ENCODE measurements around the gene ABHD15.

ABHD15 gene

DNA sequence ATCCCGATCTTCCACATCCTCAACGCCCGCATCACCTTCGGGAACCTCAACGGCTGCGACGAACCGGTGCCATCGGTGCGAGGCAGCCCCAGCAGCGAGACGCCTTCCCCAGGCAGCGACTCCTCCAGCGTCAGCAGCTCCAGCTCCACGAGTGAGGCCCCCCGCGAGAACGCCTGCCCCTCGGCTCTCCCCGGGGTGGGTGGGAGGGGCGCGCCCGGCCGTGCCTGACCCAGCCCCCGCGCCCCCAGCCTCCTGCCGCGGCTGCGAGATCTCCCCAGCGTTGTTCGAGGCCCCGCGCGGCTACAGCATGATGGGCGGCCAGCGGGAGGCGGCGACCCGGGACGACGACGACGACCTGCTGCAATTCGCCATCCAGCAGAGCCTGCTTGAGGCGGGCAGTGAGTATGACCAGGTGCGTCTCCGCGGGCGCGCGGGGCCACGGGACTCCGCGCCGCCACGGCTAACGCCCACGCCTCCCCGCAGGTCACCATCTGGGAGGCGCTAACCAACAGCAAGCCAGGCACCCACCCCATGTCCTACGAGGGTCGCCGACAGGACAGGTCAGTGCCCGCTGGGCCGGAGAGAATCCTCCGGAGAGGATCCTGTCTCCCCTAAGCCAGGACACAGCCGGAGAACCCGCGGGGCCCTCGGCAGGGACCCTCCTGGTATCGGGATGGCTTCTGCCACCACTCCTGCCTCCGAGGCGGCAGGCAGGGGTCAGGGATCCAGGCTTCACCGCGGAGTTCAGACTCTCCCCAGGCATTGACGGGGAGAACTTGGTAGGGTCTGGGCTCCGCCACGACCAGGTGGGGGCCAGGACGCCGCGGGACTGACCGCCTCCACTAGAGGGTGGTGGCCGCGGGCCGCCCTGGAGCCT lies 45.8 kb upstream of the ABHD15 start:
- DNase-seq (ENCODE audit: low spot score), result peak; percentile 41
- TF ChIP-seq, protein P1, sequence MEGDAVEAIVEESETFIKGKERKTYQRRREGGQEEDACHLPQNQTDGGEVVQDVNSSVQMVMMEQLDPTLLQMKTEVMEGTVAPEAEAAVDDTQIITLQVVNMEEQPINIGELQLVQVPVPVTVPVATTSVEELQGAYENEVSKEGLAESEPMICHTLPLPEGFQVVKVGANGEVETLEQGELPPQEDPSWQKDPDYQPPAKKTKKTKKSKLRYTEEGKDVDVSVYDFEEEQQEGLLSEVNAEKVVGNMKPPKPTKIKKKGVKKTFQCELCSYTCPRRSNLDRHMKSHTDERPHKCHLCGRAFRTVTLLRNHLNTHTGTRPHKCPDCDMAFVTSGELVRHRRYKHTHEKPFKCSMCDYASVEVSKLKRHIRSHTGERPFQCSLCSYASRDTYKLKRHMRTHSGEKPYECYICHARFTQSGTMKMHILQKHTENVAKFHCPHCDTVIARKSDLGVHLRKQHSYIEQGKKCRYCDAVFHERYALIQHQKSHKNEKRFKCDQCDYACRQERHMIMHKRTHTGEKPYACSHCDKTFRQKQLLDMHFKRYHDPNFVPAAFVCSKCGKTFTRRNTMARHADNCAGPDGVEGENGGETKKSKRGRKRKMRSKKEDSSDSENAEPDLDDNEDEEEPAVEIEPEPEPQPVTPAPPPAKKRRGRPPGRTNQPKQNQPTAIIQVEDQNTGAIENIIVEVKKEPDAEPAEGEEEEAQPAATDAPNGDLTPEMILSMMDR (IDR thresholded peaks at IDR 0.05; ENCODE audit: extremely low read depth, missing control alignments), result no peak

DNA sequence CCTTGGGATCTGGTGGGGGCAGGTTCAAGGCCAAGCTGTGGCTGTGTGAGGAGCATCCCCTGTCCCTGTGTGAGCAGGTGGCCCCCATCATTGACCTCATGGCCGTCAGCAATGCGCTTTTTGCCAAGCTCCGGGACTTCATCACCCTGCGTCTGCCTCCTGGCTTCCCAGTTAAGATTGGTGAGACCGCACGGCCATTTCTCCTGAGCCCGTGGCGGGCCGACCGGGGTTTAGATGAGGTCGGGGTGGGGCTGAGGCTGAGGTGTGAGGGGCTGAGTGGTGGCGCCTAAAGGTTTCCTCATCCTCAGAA lies 45.2 kb upstream of the ABHD15 start:
- DNase-seq (ENCODE audit: low spot score), result no peak
- TF ChIP-seq, protein P1 (IDR thresholded peaks at IDR 0.05; ENCODE audit: extremely low read depth, missing control alignments), result no peak

DNA sequence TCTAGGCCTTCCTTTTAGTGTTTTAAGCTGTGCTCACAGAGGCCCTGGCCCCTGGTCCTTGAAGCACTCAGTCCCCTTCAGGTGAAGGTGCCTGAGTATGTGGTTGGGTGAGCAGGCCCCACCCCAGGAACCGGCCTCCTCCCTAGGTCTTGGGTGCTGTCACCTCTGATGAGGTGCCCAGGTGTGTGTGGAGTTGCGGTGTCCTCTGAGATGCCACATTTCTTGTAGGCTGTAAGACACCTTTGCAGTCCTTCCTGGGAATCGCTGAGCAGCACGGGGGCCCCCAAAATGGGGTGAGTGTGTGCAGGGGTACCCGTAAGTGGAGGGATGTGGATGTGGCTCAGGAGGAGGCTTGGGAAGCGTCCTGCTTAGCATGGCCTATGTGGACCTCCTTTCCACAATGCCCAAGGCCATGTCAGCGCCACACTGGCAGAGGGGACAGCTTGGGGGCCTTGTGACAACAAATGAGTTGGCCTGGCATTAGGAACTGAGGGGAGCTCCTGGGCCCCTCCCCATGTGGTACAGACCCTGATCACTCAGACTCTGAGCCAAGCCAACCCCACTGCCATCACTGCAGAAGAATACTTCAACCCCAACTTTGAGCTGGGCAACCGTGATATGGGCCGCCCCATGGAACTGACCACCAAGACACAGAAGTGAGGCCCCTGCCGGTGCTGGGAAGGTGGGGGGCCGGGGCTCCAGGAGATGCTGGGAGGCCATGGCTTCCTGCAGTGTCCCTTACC lies 44.7 kb upstream of the ABHD15 start:
- DNase-seq (ENCODE audit: low spot score), result no peak
- TF ChIP-seq, protein P1 (IDR thresholded peaks at IDR 0.05; ENCODE audit: extremely low read depth, missing control alignments), result no peak

DNA sequence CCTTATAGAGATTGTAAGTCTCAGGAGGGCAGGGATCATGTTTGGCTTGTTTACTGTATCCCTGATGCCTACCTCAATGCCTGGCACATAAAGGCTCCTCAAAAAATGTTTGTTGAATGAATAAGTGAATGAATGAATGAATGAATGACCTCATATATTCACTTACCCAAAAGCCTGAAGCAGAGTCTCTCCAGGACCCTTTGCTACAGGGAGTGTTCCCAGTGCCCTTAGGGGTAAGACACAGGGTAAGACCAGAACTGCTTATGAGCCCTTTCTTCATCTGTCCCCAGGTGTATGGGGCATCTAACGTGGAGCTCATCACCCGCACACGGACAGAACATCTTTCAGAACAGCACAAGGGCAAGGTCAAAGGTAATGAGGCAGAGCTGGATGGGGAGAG lies 43.6 kb upstream of the ABHD15 start:
- TF ChIP-seq, protein P1 (IDR thresholded peaks at IDR 0.05; ENCODE audit: extremely low read depth, missing control alignments), result no peak
- no peak for DNase-seq (ENCODE audit: low spot score)

DNA sequence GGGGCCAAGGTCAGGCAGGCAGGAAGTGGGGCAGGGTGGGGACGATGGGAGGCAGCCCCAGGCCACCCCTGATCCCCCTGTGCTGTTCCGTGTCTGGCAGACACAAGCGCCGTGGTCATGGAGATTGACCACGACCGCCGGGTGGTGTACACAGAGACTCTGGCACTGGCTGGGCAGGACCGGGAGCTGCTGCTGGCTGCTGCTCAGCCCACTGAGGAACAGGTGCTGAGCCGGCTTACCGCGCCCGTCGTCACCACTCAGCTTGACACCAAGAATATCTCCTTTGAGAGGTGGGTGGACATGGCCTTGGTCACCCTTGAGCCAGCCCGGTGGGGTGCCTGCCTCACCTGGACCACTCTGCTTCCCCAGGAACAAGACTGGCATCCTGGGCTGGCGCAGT lies 42.1 kb upstream of the ABHD15 start:
- TF ChIP-seq, protein P1 (IDR thresholded peaks at IDR 0.05; ENCODE audit: extremely low read depth, missing control alignments), result no peak
- no peak for DNase-seq (ENCODE audit: low spot score)

DNA sequence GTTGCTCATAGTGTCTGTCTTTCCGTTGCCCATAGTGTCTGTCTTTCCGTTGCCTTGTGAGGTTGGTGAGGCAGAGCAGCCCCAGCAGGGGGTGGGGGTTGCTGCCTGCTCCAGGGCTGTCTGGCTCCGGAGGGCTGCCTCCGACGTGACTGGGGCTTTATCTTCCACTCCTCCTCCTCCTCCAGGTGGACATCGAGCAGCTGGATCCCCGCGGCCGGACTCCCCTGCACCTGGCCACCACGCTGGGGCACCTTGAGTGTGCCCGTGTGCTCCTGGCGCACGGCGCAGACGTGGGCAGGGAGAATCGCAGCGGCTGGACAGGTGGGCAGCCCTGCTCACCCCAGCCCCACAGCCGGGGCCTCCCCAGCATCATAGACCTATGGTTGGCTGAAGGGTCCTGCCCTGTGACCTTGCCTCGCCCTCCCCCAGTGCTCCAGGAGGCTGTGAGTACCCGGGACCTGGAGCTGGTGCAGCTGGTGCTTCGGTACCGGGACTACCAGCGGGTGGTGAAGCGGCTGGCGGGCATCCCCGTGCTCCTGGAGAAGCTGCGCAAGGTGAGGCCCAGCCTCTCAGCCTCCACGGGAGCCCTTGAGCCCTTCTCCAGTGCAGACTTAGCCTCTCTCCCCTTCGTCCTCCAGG lies 40.8 kb upstream of the ABHD15 start:
- TF ChIP-seq, protein P1 (IDR thresholded peaks at IDR 0.05; ENCODE audit: extremely low read depth, missing control alignments), result no peak
- DNase-seq (ENCODE audit: low spot score), result no peak
